HUES64 (cell line): ENCODE results near the gene TMEM61.
A peak's percentile ranks its signal among the peaks of the same experiment; 100 is the strongest.
"Not testable (repeated sequence)": the region's sequence is repeated elsewhere in the genome, so short reads cannot be mapped to it uniquely, and the experiment has no call there.

ENCODE experiments used
- H3K27ac ChIP-seq: 2 replicates; pipeline ENCODE4 v1.7.0; 2013; ENCODE audit warnings: low read depth, low read length, inconsistent platforms
- H3K27me3 ChIP-seq: 2 replicates; pipeline ENCODE4 v1.6.1; 2013; ENCODE audit warnings: mild to moderate bottlenecking, low read length; ENCODE audit not compliant: insufficient read depth
- H3K36me3 ChIP-seq: 2 replicates; pipeline ENCODE4 v1.6.1; 2013; ENCODE audit warnings: mild to moderate bottlenecking, low read length; ENCODE audit not compliant: insufficient read depth
- H3K4me1 ChIP-seq: 2 replicates; pipeline ENCODE4 v1.6.1; 2013; ENCODE audit warnings: mild to moderate bottlenecking, low read length, moderate library complexity; ENCODE audit not compliant: insufficient read depth
- H3K4me3 ChIP-seq: 2 replicates; pipeline ENCODE4 v1.5.1; 2013; ENCODE audit warnings: mild to moderate bottlenecking, low read length, moderate library complexity
- H3K9ac ChIP-seq: 2 replicates; pipeline ENCODE4 v1.6.1; 2013; ENCODE audit warnings: mild to moderate bottlenecking, low read depth, low read length
- H3K9me3 ChIP-seq: 2 replicates; pipeline ENCODE4 v1.6.1; 2013; ENCODE audit warnings: low read depth, low read length; ENCODE audit not compliant: insufficient read depth
- WGBS: fragments of 150-250, 120-280 bp; methylation state at CpG from one replicate; pipeline ENCODE4 v1.1.7; 2013; ENCODE audit warnings: missing lambda C conversion rate; 5-methylcytosine and 5-hydroxymethylcytosine counted together

Gene TMEM61

DNA sequence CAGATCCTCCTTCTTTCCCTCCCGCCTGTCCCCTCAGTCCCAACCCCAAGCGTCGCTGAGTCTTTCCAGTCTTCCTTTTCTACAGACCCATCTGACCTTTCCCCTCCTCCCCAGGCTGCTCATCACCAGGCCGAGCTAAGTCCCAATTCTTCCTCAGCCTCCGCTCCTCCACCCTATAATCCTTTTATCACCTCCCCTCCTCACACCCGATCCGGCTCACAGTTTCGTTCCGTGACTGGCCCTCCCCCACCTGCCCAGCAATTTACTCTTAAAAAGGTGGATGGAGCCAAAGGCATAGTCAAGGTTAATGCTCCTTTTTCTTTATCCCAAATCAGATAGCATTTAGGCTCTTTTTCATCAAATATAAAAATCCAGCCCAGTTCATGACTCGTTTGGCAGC is 43.7 kb downstream of the TMEM61 start:
- H3K4me3 ChIP-seq, H3K4me1 ChIP-seq, H3K27me3 ChIP-seq, H3K27ac ChIP-seq, H3K9ac ChIP-seq, H3K9me3 ChIP-seq, H3K36me3 ChIP-seq: not testable (repeated sequence)
- WGBS: 61% methylated on average over 9 of the region's 10 CpGs

DNA sequence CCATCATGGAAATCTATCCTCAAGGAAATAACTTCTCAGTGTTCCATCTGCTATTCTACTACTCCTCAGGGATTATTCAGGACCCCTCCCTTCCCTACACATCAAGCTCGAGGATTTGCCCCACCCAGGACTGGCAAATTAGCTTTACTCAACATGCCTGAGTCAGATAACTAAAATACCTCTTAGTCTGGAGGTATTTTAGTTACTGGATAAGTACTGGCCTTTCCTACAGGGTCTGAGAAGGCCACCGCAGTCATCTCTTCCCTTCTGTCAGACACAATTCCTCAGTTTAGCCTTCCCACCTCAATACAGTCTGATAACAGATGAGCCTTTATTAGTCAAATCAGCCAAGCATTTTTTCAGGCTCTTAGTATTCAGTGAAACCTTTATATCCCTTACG is 46.3 kb downstream of the TMEM61 start:
- H3K36me3 ChIP-seq, H3K27me3 ChIP-seq, H3K9me3 ChIP-seq, H3K27ac ChIP-seq, H3K9ac ChIP-seq, H3K4me1 ChIP-seq: not testable (repeated sequence)
- H3K4me3 ChIP-seq: peak overlapping the region; percentile 35; the same call in 1 of the 2 replicates
- WGBS: 91% methylated on average over 2 of the region's 3 CpGs

DNA sequence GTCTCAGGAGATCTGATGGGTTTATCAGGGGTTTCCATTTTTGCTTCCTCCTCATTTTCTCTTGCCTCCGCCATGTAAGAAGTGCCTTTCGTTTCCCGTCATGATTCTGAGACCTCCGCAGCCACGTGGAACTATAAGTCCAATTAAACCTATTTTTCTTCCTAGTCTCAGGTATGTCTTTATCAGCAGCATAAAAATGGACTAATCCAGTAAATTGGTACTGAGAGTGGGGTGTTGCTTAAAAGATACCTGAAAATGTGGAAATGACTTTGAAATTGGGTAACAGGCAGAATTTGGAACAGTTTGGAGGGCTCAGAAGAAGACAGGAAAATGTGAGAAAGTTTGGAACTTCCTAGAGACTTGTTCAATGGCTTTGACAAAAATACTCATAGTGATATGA is 50.7 kb downstream of the TMEM61 start:
- not testable (repeated sequence) for H3K9ac ChIP-seq, H3K4me3 ChIP-seq, H3K27ac ChIP-seq, H3K4me1 ChIP-seq, H3K36me3 ChIP-seq, H3K9me3 ChIP-seq, H3K27me3 ChIP-seq
- WGBS: 94% methylated on average over 5 of the region's 5 CpGs

DNA sequence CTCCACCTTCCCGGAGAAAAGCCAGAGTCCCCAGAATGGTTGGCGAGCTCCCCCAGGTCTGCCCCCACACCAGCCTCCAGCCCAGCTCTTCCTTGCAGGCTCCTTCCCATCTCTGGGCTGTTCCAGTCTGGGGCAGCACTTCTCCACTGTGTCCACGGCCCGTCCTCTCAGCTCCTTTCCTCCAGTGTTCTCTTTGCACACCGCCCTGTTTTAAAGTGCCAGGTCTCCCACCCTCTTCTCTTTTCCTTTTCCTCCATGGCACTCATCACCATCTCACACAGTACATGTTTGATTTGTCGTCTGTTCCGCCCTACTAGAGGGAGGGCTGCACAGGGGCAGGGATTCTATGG is 52.8 kb downstream of the TMEM61 start:
- Histone ChIP-seq H3K27me3 (peaks cover 21% of the 10 kb centered on the region), H3K36me3 (no peaks in the 10 kb centered on the region), H3K27ac (no peak overlapping the region), H3K4me1 (no peaks in the 10 kb centered on the region), H3K9ac (no peak overlapping the region), H3K4me3 (no peak overlapping the region), H3K9me3 (no peaks in the 10 kb centered on the region)
- 88% methylated on average over 7 of the region's 7 CpGs for WGBS

DNA sequence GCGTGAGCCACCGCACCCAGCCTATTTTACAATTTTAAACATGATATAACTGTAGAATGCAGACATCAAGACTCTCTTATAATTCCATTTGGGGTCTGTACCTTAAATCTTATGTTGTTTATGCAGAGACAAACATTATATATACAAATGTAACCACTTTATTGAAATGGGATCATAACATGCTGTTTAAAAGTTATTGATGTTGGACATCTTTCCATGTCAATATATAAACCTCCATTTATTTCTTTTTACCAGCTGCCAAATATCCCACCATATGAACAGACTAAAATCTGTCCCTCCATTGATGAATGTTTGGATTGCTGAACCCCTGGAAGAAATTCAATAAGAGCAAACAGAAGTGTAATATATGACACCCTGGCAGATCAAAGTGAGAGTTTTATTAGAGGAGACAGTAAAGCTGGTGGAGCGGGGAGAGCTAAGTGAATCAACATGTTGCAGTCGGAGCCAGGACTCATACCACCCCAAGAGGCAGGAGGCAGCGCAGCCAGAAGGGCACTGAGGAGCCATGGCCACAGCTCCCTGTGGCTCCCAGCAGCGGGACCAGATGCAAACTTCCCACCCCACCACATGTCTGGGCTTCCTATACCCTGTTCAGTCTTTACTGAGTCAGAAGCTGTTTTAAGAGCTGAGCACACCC is 54.2 kb downstream of the TMEM61 start:
- 87% methylated on average over 6 of the region's 6 CpGs for WGBS
- H3K9me3 ChIP-seq: no peaks in the 10 kb centered on the region
- no peak overlapping the region for H3K4me3 ChIP-seq
- no peaks in the 10 kb centered on the region for H3K4me1 ChIP-seq
- H3K27me3 ChIP-seq: peaks cover 35% of the 10 kb centered on the region
- no peaks in the 10 kb centered on the region for H3K36me3 ChIP-seq
- no peak overlapping the region for H3K27ac ChIP-seq
- no peak overlapping the region for H3K9ac ChIP-seq

DNA sequence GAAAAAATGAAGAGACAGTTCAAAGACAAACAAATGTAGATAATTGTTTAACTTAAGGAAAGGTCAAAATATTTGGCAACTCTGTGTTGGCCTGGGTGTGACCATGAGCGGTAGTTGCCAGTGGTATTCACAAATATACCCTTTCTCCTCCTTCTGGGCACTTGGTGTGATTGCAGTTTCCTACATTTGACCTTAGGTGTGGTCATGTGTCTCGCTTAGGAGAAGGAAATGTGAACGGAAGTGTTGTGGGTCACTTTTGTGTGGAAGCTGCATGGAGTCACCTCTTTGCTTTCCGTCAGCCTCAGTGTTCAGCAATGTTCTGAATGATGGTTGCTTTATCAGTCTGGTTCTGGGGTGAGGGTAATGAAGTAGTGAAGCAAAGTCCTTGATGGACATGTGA is 55.5 kb downstream of the TMEM61 start:
- Histone ChIP-seq H3K9ac (no peak overlapping the region), H3K27me3 (peaks cover 48% of the 10 kb centered on the region), H3K4me1 (no peaks in the 10 kb centered on the region), H3K9me3 (no peaks in the 10 kb centered on the region), H3K36me3 (no peaks in the 10 kb centered on the region), H3K4me3 (no peak overlapping the region), H3K27ac (no peak overlapping the region)
- 86% methylated on average over 4 of the region's 4 CpGs for WGBS

DNA sequence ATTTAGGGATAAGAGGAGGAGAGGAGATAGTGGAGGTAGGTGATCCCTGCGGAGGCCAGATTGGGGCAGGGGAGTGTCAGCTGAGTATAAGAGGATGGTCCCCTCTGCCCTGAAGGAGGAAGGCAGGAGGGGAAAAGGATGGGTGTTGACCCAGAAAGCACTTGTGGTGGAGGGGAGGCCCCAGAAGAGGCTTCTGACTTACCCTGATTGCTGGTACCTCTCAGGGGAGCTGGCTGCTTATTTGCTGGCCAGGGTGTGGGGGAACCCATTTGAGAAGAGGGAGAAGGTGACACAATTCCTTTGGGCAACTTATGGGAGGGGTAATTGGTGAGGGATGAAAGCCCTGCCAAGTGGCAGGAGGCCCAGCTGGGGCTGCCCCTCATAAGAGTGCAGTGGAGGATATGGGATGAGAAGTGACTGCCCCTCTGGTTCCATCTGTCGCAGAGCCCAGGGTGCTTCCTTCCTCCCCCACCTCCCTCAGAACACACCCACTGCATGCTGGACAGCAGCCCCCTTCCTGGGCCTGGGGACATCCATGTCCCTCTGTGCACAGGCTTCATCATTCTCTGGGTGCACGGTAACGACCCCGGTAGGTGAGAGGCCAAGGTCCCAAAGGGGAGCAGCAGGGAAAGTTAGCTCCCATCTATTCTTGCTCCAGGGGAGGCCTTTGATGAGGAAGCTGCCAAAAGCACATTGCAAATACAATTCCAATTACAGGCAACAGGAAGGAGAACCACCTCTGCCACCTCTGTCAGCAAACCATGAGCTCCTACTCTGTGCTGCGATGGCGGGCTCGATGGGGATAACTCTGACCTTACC is 57.5 kb downstream of the TMEM61 start:
- no peak overlapping the region for H3K9ac ChIP-seq
- no peaks in the 10 kb centered on the region for H3K4me1 ChIP-seq
- 94% methylated on average over 8 of the region's 8 CpGs for WGBS
- H3K4me3 ChIP-seq: no peak overlapping the region
- no peak overlapping the region for H3K27ac ChIP-seq
- no peaks in the 10 kb centered on the region for H3K36me3 ChIP-seq
- H3K9me3 ChIP-seq: no peaks in the 10 kb centered on the region
- peaks cover 56% of the 10 kb centered on the region for H3K27me3 ChIP-seq

DNA sequence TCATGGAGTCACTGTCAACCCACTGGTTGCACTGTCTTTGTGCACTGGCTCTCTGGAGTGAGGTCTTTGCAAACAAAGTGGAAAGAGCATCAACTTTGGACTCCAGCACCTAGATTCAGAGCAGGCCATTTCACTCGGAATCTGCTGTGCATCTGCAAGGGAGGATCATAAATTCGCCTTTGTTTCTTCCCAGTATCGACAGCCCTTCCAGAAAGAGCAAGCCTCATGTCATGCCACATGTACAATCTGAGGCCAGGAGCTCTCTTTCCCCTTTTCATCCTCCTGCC is 58.1 kb downstream of the TMEM61 start:
- Histone ChIP-seq H3K4me3 (no peak overlapping the region), H3K4me1 (no peaks in the 10 kb centered on the region), H3K36me3 (no peaks in the 10 kb centered on the region), H3K27ac (no peak overlapping the region), H3K27me3 (peaks cover 56% of the 10 kb centered on the region), H3K9ac (no peak overlapping the region), H3K9me3 (no peaks in the 10 kb centered on the region)
- WGBS: 90% methylated on average over 3 of the region's 3 CpGs

DNA sequence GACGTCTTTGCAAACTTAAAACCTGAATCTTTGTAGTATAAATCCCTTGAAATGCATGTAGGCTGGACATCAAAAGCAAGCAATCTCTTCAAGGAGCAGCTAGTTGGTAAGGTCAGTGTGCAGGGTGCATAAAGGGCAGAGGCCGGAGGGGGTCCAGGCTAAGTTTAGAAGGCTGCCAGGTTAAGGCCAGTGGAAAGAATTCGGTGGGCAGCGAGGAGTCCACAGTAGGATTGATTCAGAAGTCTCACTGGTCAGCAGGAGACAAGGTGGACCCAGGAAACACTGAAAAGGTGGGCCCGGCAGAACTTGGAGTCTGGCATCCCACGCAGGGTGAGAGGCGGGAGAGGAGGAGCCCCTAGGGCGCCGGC is 58.5 kb downstream of the TMEM61 start:
- Histone ChIP-seq H3K9me3 (no peaks in the 10 kb centered on the region), H3K27me3 (peaks cover 56% of the 10 kb centered on the region), H3K36me3 (no peaks in the 10 kb centered on the region), H3K9ac (no peak overlapping the region), H3K4me1 (no peaks in the 10 kb centered on the region), H3K4me3 (peak overlapping the region; percentile 54), H3K27ac (no peak overlapping the region)
- 68% methylated on average over 9 of the region's 9 CpGs for WGBS

DNA sequence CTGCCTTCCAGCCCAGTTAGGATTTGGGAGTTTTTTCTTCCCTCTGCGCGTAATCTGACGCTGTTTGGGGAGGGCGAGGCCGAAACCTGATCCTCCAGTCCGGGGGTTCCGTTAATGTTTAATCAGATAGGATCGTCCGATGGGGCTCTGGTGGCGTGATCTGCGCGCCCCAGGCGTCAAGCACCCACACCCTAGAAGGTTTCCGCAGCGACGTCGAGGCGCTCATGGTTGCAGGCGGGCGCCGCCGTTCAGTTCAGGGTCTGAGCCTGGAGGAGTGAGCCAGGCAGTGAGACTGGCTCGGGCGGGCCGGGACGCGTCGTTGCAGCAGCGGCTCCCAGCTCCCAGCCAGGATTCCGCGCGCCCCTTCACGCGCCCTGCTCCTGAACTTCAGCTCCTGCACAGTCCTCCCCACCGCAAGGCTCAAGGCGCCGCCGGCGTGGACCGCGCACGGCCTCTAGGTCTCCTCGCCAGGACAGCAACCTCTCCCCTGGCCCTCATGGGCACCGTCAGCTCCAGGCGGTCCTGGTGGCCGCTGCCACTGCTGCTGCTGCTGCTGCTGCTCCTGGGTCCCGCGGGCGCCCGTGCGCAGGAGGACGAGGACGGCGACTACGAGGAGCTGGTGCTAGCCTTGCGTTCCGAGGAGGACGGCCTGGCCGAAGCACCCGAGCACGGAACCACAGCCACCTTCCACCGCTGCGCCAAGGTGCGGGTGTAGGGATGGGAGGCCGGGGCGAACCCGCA is 59.1 kb downstream of the TMEM61 start, which contains the start of gene PCSK9:
Gene PCSK9 (plus strand): TSS at position 207 of the 741 bp plus-strand sequence. CDS start 290 bp downstream, at position 497.
- peak within 1 kb of the TSS; percentile 54 for H3K4me3 ChIP-seq
- no peaks in the 10 kb centered on the region for H3K9me3 ChIP-seq
- 50% methylated on average over 67 of the region's 67 CpGs for WGBS
- H3K4me1 ChIP-seq: no peaks in the 10 kb centered on the region
- H3K9ac ChIP-seq: peak within 1 kb of the TSS; percentile 17
- peaks cover 56% of the 10 kb centered on the region for H3K27me3 ChIP-seq
- H3K36me3 ChIP-seq: 0 out of 2 replicates have a peak, but pooled peaks cover under 1% of the 10 kb centered on the region
- H3K27ac ChIP-seq: no peak within 1 kb of the TSS
